Stimulated activated CD4-positive, alpha-beta T cell treated with anti-CD3 and anti-CD28 coated beads, TNF-alpha, amount 100 ng/mL, for 48 hours (primary cell): ENCODE data around the gene RTN4RL1.

Experiments used
- DNase-seq, 3 donors: peaks; one replicate each; pipeline ENCODE4 v3.0.0-alpha.2; 2020; ENCODE audit warnings: low read depth in 3 of 3

Gene RTN4RL1

DNA sequence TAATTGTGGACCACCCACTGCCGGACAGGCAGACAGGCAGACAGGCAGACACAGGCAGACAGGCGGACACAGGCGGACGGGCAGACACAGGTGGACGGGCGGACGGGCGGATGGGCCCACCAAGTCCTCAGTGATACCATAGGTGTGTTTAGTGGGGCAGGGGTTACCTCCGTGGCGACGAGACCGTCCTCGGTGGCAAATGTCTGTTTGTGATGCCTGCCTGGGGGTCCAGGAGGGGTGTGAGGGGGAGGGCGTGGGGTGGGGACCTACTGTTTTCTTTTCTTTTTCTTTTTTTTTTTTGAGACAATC lies 76.7 kb downstream of the RTN4RL1 start:
- no peak for DNase-seq

DNA sequence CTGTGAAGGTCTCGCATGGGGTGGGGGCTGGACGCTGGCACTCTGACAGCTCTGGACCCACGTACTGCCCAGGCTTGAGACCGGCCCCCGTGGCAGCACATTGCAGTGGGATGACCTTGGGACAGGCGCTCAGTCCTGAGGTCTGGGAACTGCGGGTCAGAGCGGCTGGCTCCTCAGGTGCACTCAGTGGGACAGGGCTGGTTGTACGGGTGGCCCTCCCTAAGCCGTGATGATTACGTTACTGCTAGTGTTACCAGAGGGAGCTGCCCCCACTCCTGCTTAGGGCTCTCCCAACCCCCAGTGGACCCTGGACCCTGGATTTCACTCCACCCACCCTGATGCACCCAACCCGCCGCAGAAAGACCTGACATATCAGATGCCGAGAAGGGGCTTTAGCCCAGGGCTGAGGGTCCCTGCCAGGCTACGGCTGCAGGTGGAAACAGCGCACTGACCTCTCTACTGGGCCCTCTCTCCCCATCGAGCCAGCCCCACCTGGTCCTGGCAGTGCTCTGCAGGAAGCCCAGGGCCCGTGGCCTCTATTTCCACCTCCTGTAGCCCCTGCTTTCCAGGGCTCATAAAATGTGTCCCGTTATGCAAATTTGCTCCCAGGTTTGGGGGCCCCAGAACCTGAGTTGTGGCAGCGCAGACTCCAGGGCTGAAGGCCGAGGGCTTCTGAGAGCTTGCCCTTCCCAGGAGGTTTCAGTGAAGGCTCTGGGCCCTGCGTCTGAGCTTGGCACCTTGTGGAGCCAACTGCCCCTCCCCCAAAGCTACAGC lies 77.2 kb downstream of the RTN4RL1 start:
- DNase-seq = no peak

DNA sequence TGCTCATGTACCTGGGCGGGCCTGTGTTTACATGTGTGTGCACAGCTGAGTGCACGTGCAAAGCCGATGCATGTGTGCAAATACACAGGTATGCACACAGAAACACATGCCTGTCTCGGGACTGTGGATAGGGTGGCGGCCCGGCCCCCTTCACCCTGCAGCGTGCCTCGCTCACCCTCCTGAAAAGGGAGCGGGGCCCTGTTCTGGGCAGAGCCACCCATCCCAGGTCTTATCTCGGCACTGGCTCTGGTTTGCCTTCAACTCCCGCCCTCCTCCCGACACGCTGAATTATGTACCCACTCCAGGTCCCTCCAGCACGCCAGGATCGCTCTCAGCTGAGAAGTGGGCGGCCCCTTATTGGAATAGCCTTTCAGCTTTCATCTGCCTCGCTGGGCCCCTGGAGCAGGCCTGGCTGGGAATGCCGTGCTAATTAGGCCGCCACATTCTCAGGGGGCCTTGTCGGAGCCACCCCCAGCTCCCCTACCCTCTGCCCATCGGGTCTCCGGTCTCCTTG lies 77.8 kb downstream of the RTN4RL1 start:
- DNase-seq = no peak

DNA sequence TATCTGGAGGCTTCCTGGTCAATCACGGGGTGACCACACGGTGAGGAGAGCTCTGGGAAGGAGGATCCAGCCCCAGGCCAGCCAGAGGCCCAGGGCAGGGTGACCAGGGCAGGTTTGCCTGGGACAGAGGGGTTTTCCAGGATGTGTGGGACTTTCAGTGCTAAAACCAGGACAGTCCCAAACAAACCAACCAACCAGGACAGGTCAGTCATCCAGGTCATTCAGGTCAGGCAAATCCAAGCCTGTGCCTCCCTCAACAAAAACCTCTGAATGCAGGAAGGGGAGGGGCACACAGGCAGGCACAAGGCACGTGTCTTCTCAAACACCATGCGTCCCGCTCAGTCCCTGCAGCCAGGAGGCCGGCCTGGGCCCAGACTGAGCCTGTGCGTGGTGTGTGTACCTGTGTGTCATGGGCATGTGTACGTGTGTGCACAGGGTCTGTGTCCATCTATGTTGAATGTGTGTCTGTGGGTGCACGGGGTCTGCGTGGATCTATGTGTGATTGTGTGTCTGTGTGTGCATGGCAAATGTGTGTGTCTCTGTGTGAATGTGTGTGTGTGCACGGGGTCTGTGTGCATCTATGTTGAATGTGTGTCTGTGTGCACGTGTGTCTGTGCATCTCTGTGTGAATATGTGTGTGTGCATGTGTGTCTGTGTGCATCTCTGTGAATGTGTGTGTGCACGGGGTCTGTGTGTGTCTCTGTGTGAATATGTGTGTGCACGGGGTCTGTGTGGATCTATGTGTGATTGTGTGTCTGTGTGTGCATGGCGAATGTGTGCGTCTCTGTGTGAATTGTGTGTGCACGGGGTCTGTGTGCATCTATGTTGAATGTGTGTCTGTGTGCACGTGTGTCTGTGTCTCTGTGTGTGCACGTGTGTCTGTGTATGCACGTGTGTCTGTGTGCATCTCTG lies 78.9 kb downstream of the RTN4RL1 start:
- no peak for DNase-seq

DNA sequence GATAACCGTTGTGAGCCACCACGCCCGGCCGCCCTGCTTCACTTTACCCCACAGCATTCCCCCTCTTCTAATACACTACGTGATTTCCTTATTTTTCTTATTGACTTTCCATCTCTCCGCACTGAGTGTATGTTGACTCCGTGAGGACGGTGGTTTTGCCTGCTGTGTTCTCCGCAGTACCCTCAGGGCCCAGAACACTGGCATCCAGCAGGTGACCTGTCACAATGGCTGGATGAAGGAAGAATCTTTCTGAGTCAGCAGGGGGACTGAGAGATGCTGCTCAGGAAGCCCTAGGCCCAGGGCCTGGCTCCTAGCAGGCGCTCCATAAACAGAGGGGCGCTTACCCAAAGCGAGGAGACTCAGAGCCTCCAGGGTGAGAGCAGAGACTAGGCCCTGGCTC lies 79.5 kb downstream of the RTN4RL1 start:
- no peak for DNase-seq

DNA sequence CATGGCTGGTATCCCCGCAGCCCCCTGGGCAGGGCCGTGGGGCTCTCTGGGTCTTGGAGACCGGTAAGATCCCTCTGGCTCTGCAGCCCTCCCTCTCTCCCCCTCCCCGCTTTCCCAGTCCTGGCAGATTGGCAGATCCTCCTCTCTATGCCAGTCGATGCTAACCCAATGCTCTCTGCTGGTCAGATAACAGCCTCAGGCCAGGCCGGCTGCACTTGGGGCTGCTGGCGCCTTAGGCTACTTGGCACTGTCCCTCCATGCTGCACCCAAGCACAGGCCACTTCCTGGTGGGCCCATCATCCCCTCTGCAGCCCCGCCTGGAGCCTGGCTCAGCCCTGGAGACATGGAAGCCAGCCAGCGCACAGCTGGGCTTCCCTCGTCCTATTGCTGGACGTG lies 81.7 kb downstream of the RTN4RL1 start:
- no peak for DNase-seq

DNA sequence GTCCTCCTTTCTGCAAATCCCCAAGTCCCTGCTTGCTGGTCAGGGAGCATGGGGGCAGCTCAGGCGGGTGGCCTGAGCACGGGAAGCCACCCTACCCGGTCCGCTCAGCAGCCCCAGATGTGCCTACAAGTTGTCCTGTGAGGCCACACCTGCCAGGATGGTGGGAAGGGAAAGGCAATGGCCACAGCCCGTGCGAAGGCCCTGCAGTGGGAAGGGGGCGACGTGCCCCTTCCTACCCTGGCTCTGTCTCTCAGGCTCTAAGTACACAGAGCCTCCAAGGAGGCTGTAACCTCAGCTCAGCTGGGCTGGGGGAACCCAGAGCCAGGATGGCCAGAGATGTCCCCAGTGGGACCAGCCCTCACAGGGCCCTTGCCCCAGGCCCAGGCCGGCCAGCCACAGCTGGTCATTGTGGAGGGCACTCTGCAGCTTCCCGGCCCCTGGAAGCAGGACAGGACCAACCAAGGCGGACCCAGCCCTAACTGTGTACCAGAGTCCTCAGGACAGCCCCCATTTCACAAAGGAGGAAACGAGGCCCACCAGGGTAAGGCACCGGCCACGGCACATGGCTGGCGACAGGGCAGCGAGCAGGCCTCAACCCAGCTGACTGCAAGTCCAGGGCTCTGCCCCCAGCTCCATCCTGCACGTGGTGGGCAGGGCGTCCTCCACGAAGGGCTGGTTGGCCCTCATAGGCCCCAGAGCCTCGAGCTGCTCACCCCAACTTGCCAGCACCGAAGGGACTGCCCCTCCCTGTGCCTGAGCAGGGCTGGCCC lies 82.3 kb downstream of the RTN4RL1 start:
- no peak for DNase-seq

DNA sequence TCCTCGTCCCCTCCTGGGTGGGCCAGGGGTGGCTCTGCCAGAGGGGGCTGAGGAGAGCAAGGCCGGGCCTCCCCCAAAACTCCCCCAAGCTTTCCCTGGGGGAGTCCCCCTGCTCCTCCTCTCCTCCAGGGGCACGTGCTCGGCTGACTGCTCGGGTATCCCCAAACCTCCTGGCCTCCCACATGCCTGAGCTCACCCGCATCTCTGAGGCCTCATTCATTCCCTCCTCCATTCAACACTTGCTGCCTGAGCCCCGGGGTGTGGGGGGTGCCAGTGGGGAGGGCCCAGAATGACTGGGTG lies 83.1 kb downstream of the RTN4RL1 start:
- no peak for DNase-seq

DNA sequence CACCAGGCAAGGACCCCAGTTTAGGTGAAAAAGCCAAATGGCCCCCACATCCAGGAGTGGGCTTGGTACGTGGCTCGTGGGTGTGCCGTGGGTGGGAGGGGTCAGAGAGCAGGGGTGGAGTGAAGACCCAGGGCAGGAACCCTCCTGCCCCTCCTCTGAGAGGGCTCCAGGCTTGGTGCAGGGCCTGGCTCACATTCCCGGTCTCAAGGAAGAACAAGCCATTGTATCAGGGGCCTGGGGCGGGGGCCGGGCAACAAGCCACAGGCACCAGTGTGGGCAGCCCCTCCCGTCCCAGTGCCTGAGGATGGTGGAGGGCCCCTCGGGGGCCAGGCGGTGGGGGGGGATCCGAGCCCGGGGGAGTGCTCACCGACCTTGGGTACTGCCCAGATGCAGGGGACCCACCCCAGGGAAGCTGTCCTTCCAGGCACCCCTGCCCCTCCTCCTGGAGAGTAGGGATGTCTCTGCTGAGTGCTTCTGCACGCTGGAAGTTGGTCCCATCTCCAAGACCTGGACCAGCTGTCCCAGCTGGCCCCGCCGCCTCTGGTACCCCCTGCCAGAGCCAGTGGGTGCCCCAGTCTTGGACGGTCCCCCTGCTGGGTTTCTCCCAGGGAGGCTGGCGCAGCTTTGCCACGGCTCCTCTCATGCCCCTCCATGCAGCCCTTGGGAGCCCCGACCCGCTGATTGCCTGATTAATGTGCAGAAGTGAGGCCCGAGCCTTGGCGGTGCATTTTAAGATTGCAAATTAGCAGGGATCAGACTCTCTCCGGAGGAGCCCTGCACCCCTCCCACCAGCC lies 83.7 kb downstream of the RTN4RL1 start:
- no peak for DNase-seq

DNA sequence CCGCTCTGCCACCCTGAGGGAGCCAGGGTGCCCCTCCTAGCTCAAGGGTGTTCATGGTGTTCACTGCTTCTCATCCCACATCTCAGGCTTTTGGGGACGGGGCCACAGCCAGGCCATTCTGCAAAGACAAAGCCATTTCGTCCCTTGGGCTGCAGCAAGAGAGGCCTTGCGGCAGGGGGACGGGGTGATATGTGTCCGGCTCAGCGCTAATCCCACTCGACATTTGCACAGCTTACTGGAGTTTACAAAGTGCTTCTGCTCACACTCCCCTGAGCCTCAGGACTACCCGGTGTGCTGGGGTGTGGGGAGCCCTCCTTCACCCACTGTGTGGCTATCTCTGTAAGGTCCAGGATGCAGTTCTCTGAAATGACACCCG lies 84.3 kb downstream of the RTN4RL1 start:
- no peak for DNase-seq

DNA sequence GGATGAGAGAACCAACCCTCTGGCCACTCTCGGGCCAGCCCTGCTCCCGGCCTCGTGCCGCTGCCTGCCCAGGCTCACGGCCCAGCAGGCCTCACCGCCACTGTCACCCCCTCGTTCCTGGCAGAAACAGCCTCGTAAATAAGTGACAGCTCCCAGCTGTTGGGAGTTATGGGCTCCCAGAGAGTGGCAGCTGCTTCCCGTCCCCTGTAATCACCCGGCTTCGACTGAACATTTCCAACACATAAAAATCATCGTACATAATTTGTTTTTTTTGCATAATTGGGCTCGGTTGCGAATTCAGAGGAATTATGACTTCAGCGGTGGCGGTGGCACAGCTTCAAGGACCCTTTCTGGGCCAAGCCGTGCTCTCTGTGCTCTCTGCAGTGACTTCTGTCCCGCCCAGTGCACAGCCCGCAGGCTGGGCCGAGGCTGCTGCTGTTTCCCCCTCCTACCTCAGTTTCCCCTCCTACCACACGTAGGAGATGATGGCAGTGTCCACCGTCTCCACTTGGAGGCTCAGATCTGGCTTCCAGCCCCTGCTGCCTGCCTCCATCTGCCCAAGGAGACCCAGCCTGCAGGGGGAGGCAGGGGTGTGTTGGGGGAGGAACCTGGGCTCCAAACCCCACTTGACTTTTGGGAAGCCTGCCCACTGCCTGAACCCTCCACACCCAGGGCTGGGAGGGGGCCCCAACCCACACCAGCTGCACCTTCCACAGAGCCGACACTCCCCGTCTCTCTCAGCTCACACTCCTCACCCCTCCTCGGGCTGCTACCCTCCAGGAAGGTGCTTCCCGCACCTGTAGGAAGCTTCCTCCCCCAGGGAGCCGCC lies 84.9 kb downstream of the RTN4RL1 start:
- DNase-seq = no peak

DNA sequence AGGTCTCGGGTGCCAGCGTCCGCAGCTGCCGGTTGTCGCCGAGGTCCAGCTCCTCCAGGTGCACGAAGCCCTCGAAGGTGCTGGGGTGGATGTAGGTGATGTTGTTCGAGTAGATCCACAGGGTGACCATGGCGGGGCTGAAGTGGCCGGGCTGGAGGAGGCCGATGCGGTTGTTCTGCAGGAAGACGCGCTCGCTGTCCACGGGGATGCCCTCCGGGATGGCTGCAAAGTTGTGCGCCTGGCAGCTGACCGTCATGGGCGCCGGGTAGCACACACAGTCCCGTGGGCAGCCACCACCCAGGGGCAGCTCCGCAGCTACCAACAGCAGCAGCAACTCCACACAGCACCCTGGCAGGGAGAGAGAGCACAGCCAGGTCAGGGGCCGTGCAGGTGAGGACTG lies 87.7 kb downstream of the RTN4RL1 start:
- no peak for DNase-seq

DNA sequence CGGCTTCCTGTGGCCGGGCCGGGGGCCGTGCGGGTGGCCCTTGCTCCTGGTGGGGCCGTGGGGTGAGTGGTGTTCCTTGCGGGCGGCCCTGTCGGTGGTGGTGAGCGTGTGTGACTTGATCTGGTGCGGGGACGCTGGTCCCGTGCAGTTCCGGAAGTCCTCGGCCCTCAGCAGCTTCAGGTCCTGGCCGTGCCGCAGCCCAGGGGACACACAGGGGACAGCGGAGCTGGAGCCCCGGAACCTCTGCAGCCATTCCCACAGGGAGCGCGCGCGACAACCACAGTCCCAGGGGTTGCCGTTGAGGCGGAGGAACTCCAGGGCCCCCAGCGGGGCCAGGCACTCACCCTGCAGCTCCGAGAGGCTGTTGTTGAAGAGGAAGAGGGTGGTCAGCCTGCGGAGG lies 88.4 kb downstream of the RTN4RL1 start:
- no peak for DNase-seq

DNA sequence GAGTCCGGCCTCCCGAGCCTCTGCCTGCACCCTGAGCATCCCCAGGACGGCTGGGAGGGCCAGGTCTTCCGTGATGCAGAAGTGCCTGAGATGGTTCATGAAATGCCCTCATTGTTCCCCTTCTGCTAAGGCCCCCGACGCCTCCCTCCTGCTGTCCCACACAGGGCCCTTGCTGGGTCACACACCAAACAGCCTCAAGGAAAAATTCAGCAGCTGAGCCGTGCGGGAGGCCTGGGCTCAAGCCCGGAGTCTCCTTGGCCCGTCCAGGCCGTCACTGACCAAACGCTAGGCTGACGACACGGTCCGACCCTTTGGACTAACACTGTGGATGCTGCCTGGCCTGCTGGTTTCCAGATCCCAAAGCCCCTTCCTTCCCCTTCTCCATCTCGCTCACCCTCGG lies 90.2 kb downstream of the RTN4RL1 start:
- no peak for DNase-seq

DNA sequence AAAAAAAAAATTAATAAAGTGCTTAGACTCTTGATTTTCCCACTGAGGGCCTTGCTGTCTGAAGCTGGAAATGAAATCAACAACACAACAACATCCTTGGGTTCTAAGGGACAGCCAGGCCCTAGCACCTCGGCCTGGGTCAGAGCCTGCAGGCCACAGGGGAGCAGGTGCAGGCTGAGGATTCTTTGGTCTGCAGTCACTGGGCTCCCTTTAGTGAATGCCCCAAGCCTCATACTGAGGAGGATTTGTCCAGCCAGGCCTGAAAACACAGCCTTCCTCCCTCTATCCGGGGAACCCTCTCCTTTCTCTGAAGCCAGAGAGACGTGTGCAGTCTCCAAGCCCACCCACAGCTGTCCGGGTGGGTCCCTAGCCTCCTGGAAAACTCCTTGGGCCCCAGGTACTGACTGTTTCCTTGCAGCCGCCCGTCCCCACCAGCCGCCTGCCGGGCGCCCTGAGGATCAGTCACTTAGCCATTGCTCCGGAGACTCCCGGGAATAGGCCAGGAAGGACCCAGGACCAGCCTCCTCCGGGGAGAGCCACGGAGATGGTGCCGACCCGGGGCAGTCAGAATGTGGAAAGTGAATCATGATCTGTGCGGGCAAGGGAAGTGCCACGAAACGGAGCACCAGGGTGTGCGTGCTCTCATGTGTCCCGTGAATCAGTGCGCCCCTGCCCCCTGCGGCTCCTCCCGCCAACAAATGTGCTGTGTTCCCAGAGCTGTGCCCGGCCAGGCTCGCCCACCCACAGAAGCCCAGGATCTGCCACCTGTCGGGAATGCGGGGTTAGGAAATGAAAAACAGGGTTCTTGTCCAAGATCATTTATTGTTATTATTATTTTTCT lies 91.0 kb downstream of the RTN4RL1 start:
- no peak for DNase-seq

DNA sequence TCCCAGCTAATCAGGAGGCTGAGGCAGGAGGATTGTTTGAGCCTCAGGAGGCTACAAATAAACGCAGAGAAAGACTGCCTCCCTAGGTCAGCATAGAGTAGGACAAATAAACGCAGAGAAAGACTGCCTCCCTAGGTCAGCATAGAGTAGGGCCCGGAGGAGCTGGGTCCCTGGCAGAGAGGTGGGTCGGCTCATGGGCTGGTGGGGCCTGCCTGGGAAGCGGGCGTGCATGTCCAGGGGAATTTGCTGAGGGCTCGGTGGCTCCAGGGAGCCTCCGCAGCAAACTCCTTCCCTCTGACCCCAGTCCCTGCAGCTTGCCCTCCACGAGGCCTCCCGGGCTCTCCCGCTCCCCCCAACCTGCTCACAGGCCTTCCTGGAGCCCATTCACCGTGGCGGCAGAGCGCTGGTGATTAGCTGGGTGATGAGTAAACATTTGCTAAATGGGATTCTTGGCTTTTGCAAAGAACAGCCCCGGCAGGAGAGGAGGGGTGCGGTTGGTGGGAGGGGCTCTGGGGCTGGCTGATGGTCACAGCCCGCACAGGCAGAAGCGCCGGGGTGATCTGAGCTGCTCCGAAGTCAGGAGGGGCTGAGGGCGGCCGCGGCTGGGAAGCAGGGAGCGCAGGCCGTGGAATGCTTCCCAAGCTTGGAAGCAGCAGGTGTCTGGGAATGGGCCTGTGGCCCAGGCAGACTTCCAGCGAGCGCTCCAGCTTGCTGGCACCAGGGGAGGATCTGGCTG lies 93.1 kb downstream of the RTN4RL1 start:
- DNase-seq = no peak

DNA sequence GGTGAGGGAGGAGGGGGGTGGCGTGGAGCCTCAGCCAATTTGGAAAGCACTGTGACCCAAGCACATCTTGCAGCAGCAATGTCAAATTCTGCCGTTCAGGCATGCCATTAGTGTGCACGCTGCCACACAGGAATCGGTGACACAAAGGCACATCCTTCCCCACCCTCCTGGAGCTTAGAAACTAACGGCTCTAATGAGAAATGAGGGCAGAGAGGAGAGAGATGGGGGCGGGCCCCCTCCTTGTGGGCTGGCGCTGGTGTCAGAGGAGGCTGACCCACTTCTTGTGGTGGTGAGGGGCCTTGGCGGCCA lies 94.8 kb downstream of the RTN4RL1 start:
- no peak for DNase-seq

DNA sequence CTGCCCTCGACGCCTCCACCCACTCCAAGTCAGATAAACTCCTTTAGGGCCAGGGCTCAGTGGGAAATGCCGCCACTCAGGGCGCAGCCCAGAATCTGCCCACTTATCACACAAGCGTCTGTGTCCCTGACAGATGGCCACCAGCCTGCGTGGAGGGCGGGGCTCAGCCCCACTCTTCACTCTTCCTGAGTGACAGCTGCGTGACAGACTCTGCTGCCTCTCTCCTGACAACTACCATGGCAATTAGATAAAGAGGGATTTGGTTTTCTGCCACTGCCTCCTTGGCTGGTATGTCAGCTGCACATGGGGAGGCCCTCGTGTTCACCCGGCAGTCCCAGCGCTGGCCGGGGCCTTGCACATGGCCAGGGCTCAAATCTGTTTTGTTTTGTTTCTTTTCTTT lies 96.2 kb downstream of the RTN4RL1 start:
- no peak for DNase-seq

DNA sequence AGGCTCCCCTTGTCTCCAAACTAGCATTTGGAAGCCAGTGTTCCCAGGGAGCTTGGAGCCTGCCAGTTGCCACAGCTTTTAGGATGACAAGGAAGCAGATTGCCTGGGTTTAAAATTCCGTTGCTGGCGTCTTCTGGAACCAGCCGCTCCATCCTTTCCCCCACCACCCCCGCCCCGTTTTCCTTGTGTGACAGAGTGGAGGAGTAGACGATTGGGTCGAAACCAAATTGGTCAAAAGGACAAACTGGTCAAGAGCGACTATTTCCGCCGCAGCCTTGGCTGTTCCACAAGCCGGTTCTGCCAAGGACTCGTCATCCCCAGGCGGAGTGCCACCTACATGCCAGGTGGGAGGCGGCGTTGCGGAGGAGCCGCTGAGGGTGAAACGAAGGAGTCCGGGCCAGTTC lies 104.2 kb downstream of the RTN4RL1 start:
- DNase-seq = no peak
